ENCODE data around the gene NIPA2.

- no peak for TF ChIP-seq CTCF (IDR thresholded peaks at IDR 0.05; ENCODE audit: control extremely low read depth in 1 of 3, insufficient read depth in 1 of 3, low read depth in 1 of 3, low read length in 3 of 3)
- TF ChIP-seq EP300 (IDR thresholded peaks at IDR 0.05; ENCODE audit: borderline replicate concordance in 1 of 2, low read depth in 2 of 2, low read length in 2 of 2), result no peak; a peak in 1 of 3 replicates
Measured at GRCh38 chr15:22838292-22839042, at the start of gene NIPA2.

Measured in H1 (cell line).